ENCODE data around the gene RAB12. TPM values are rescaled to one million over a fixed set of nuclear protein-coding genes. Genes with fewer than 3 reads are reported as not detected.

Gene RAB12
- total RNA-seq, 1 donor from 2014 or later: 103 TPM

GRCh38 chr18:8686611-8687010 lies 77.4 kb downstream of the RAB12 start:
- DNase-seq: no peak
- H3K4me3 ChIP-seq: no peak overlapping the region
- TF ChIP-seq CTCF (IDR thresholded peaks at IDR 0.05; ENCODE audit: borderline replicate concordance): no peak
- intact Hi-C loops (cut with micrococcal nuclease): no loop called here
- peaks cover 8% of the 10 kb centered on the region for H3K27me3 ChIP-seq (ENCODE audit: low read depth)
- no peaks in the 10 kb centered on the region for H3K9me3 ChIP-seq (replicated peaks)
- no peaks in the 10 kb centered on the region for H3K4me1 ChIP-seq
- no peaks in the 10 kb centered on the region for H3K36me3 ChIP-seq
- no peak overlapping the region for H3K27ac ChIP-seq (replicated peaks)

GRCh38 chr18:8688216-8688800 lies 79.1 kb downstream of the RAB12 start:
- Histone ChIP-seq H3K36me3 (no peaks in the 10 kb centered on the region), H3K27ac (replicated peaks) (no peak overlapping the region), H3K4me1 (no peaks in the 10 kb centered on the region), H3K27me3 (ENCODE audit: low read depth) (peaks cover 8% of the 10 kb centered on the region), H3K9me3 (replicated peaks) (no peaks in the 10 kb centered on the region), H3K4me3 (no peak overlapping the region)
- intact Hi-C loops (cut with micrococcal nuclease): no loop called here
- no peak for TF ChIP-seq CTCF (IDR thresholded peaks at IDR 0.05; ENCODE audit: borderline replicate concordance)
- DNase-seq: no peak

- no peaks in the 10 kb centered on the region for H3K36me3 ChIP-seq
- no peaks in the 10 kb centered on the region for H3K9me3 ChIP-seq (replicated peaks)
- TF ChIP-seq CTCF (IDR thresholded peaks at IDR 0.05; ENCODE audit: borderline replicate concordance): no peak
- intact Hi-C loops (cut with micrococcal nuclease): no loop called here
- no peak for DNase-seq
- no peak overlapping the region for H3K4me3 ChIP-seq
- H3K4me1 ChIP-seq: no peaks in the 10 kb centered on the region
- peaks cover 8% of the 10 kb centered on the region for H3K27me3 ChIP-seq (ENCODE audit: low read depth)
- no peak overlapping the region for H3K27ac ChIP-seq (replicated peaks)
These were observed 79.6 kb downstream of the RAB12 start for GRCh38 chr18:8688816-8689215.

Other genes with a start within 250 kb of the RAB12 start
- 9.1 TPM for gene MTCL1, start 96.1 kb downstream of the RAB12 start, total RNA-seq